ENCODE results near the gene STX18.

DNA sequence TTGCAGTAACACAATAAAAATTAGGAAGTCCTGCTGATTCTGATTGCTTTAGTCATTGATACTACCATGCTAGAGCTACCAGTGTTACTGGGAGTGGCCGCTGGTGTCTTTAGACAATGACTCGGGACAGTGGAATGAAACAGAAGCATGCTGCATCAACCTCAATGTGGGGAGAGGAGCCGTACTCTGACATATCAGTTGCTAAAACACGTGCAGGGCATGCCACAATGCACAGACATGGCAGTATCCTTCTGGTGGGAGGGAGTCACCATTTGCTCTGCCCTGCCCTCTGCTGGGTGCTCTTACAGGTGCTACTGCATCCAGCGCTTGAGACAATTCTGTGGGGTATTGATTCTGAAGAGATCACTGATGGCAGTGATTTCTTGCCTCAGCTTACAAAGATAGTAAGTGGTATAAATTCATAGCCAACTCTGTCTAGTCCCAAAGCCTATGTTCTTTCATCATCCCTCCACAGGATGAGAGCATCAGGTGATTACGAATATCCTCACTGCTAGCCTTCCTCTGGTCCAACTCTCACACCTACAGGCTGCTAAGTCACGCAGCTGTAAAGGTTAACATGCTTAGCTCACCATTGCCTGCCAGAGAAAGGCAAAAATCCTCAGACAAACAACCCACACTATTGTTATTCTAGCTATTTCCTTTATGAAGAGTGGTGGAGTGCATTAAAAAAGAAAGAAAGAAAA is 111.2 kb downstream of the STX18 start:
- TF ChIP-seq, protein P1, sequence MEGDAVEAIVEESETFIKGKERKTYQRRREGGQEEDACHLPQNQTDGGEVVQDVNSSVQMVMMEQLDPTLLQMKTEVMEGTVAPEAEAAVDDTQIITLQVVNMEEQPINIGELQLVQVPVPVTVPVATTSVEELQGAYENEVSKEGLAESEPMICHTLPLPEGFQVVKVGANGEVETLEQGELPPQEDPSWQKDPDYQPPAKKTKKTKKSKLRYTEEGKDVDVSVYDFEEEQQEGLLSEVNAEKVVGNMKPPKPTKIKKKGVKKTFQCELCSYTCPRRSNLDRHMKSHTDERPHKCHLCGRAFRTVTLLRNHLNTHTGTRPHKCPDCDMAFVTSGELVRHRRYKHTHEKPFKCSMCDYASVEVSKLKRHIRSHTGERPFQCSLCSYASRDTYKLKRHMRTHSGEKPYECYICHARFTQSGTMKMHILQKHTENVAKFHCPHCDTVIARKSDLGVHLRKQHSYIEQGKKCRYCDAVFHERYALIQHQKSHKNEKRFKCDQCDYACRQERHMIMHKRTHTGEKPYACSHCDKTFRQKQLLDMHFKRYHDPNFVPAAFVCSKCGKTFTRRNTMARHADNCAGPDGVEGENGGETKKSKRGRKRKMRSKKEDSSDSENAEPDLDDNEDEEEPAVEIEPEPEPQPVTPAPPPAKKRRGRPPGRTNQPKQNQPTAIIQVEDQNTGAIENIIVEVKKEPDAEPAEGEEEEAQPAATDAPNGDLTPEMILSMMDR (IDR thresholded peaks at IDR 0.05 in 4 of 5, conservative IDR thresholded peaks at IDR 0.05 in 1 of 5): peak in 2 of 5 experiments; percentile 17 to 41
- no peak for TF ChIP-seq POLR2A (IDR thresholded peaks at IDR 0.05)
